IPS DF 6.9 (cell line): Measurements from ENCODE around the gene CCR4.
"Not testable (repeated sequence)": the region's sequence is repeated elsewhere in the genome, so short reads cannot be mapped to it uniquely, and the experiment has no call there.

ENCODE experiments used
- DNase-seq: peaks from one replicate; pipeline ENCODE4 v3.0.0-alpha.2; 2013; ENCODE audit warnings: low read depth, low spot score
- H3K27ac ChIP-seq: one replicate; pipeline ENCODE4 v1.5.1; 2013; ENCODE audit warnings: low read length, control low read depth
- H3K27me3 ChIP-seq: 2 replicates; pipeline ENCODE4 v1.6.1; 2013; ENCODE audit warnings: mild to moderate bottlenecking, low read length; ENCODE audit not compliant: control insufficient read depth, insufficient read depth
- H3K36me3 ChIP-seq: 2 replicates; pipeline ENCODE4 v1.6.1; 2013; ENCODE audit warnings: low read length; ENCODE audit not compliant: control insufficient read depth, insufficient read depth
- H3K4me1 ChIP-seq: 2 replicates; pipeline ENCODE4 v1.6.1; 2013; ENCODE audit warnings: low read length; ENCODE audit not compliant: control insufficient read depth, insufficient read depth
- H3K4me3 ChIP-seq: 2 replicates; pipeline ENCODE4 v1.5.1; 2013; ENCODE audit warnings: mild to moderate bottlenecking, low read length
- H3K9me3 ChIP-seq: 2 replicates; pipeline ENCODE4 v1.6.1; 2013; ENCODE audit warnings: low read length, inconsistent platforms; ENCODE audit not compliant: control insufficient read depth, insufficient read depth
- WGBS: extraction: QIAGEN DNeasy Blood & Tissue Kit; methylation state at CpG from one replicate; pipeline ENCODE4 v1.1.7; 2013; ENCODE audit warnings: mixed read lengths, missing lambda C conversion rate; ENCODE audit not compliant: insufficient read length, insufficient coverage; 5-methylcytosine and 5-hydroxymethylcytosine counted together

CCR4 gene

DNA sequence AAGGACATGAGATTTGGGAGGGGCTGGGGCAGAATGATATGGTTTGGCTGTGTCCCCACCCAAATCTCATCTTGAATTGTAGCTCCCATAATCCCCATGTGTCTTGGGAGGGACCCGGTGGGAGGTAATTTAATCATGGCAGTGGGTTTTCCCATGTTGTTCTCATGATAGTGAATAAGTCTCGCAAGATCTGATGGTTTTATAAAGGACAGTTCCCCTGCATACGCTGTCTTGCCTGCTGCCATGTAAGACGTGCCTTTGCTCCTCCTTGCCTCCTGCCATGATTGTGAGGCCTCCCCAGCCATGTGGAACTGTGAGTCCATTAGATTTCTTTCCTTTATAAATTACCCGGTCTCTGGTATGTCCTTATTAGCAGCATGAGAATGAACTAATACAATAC lies 15.2 kb downstream of the CCR4 start:
- not testable (repeated sequence) for H3K36me3 ChIP-seq

DNA sequence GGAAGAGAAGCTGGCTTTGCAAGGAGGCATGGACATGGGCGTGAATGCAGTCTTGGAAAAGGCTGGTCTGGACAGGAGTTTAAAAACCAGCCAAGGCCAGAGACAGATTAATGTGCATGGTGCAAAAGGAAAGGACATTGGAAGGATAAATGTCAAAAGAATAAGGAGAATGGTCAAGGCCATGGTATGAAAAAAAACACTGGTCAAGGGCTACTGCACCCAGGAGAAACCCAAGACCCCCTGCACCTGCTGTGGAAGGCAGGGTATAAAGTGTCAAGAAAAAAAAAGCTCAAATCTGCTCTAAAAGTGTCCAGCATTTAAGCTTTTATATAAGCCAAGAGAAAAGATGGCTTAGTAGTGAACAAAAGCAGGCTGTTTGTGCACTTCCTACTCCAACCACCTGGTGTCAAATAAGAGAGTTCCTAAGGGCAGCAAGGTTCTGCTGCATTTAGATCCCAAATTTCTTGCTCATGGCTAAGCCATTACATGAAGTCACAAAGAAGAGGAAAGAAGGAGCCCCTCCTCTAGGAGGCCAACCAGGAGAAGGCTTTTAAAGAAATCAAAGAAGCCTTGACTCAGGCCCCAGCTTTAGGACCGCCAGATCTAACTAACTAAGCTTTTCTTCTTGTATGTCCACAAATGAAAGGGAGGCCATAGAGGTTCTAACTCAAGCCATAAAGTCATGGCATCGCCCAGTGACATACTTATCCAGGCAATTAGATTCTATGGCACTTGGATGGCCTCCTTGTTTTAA lies 16.9 kb downstream of the CCR4 start:
- WGBS, result no CpG with 5 or more reads among the region's 3 CpGs
- Histone ChIP-seq H3K4me3 (no peak overlapping the region), H3K36me3 (no peaks in the 10 kb centered on the region), H3K9me3 (no peaks in the 10 kb centered on the region), H3K27ac (no peak overlapping the region), H3K4me1 (no peaks in the 10 kb centered on the region), H3K27me3 (no peaks in the 10 kb centered on the region)
- no peak for DNase-seq

More for the DNA sequence above, 15.2 kb downstream of the CCR4 start:
- not testable (repeated sequence) for H3K27ac ChIP-seq, H3K4me1 ChIP-seq, H3K27me3 ChIP-seq, DNase-seq, H3K9me3 ChIP-seq, H3K4me3 ChIP-seq
- WGBS, result no CpG with 5 or more reads among the region's 5 CpGs

DNA sequence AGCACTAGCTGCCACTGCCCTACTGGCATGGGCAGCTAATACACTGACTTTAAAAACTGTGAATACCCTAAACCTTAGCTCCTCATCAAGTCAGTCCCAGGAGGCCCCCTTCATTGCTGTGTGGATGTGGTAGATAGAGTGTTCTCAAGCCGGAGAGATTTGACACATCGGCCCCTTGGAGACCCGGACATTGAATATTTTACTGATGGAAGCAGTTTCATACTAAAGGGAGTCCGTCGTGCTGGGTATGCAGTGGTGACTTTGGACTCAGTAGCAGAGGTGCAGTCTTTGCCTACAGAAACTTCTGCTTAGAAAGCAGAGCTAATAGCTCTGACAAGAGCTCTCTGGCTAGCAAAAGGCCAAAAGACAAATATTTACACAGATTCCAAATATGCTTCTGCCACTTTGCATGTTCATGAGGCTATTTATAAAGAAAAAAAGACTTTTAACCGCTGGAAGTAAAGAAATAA lies 17.5 kb downstream of the CCR4 start:
- Histone ChIP-seq H3K4me1 (no peaks in the 10 kb centered on the region), H3K9me3 (no peaks in the 10 kb centered on the region), H3K27me3 (no peaks in the 10 kb centered on the region), H3K27ac (no peak overlapping the region), H3K36me3 (no peaks in the 10 kb centered on the region), H3K4me3 (no peak overlapping the region)
- no CpG with 5 or more reads among the region's 6 CpGs for WGBS
- DNase-seq, result no peak

DNA sequence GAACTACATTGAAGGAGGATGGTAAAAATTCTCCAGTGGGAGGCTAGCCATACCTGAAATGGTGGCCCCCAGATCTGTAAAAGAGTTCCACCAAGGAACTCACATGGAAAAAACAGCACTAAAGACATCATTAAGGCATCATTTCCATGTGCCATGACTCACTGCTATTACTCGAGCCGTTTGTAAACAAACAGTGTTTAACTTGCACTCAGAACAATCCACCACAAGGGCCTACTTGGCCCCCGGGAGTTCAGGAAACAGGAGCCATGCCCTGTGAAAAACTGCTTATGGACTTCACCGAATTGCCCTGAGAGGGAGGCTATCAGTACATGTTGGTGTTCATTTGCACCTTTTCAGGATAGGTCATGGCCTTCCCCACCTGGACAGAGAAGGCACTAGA lies 18.2 kb downstream of the CCR4 start:
- H3K36me3 ChIP-seq, result no peaks in the 10 kb centered on the region
- H3K9me3 ChIP-seq, result no peaks in the 10 kb centered on the region
- no peak for DNase-seq
- no peaks in the 10 kb centered on the region for H3K4me1 ChIP-seq
- H3K27ac ChIP-seq, result no peak overlapping the region
- WGBS, result no CpG with 5 or more reads among the region's 4 CpGs
- H3K27me3 ChIP-seq, result no peaks in the 10 kb centered on the region
- H3K4me3 ChIP-seq, result no peak overlapping the region

DNA sequence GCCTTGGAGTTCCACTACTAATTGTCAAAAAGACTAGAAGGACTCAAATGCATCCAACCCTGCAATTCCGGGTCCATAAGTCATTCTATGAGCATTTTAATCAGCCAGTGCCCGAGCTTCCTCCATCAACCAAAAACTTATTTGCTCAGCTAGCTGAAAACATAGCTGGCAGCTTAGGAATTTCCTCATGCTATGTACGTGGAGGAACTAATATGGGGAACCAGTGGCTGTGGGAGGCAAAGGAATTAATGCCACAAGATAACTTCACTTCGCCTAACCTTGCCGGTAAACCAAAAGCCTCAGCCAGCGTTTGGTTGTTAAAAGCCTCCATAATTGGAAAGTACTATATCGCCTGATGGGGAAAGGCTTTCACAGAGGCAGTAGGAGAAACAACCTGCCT lies 19.8 kb downstream of the CCR4 start:
- not testable (repeated sequence) for H3K27me3 ChIP-seq, DNase-seq, H3K27ac ChIP-seq, H3K36me3 ChIP-seq, H3K9me3 ChIP-seq, H3K4me3 ChIP-seq, H3K4me1 ChIP-seq
- no CpG with 5 or more reads among the region's 7 CpGs for WGBS

DNA sequence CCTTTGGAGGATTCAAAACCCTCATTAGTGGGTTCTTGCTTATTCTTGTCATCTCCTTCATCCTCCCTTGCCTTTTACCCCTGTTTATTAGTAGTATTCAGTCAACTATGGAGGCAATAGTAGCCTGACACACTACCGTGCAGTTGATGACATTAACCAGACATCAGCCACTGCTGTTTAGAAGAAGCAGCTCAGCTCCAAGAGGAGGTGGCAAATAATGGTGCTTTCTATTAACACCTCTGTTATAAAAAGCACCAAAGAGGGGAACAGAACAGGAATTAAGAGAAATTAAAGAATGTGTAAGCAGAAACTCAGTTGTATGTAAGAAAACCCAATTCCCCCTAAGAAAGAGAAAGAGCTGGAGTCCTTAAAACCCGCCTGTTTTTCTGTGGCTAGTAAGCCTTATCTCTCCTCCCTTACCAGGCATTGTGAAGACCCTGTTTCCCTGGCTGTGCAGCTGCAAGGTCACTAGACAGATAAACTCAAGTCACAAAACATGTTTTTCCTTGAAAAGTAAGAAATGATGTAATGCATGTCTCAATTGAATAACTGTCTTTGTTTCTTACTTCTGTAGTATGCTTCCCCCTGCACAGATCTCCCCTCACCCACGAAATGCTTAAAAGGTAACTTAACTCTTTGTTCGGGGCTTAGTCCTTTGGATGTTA lies 21.2 kb downstream of the CCR4 start:
- Histone ChIP-seq H3K4me3 (no peak overlapping the region), H3K27me3 (no peaks in the 10 kb centered on the region), H3K27ac (no peak overlapping the region), H3K9me3 (no peaks in the 10 kb centered on the region), H3K4me1 (no peaks in the 10 kb centered on the region), H3K36me3 (no peaks in the 10 kb centered on the region)
- no CpG with 5 or more reads among the region's 4 CpGs for WGBS
- DNase-seq, result no peak

DNA sequence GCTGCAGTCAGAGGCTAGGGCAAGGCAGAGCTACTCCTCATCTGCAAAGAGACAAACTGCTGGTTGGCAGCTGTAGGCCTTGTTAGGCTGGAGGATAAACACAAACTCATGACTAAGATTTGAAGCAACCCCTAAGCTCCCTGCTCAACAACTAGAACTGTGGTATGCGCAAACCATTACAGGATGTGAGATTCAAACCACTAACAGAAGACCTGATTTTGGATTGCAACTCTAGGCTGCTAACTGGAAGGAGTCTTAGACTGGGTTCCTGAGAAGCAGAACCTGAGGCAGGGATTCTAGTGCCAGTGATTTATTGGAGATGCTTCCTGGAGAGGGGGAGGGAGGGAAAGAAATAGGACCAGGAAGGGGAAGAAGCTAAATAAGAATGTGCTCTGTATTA lies 22.5 kb downstream of the CCR4 start:
- no CpG with 5 or more reads among the region's 1 CpG for WGBS
- Histone ChIP-seq H3K9me3 (no peaks in the 10 kb centered on the region), H3K4me3 (no peak overlapping the region), H3K4me1 (no peaks in the 10 kb centered on the region), H3K27ac (no peak overlapping the region), H3K27me3 (no peaks in the 10 kb centered on the region), H3K36me3 (no peaks in the 10 kb centered on the region)
- no peak for DNase-seq

DNA sequence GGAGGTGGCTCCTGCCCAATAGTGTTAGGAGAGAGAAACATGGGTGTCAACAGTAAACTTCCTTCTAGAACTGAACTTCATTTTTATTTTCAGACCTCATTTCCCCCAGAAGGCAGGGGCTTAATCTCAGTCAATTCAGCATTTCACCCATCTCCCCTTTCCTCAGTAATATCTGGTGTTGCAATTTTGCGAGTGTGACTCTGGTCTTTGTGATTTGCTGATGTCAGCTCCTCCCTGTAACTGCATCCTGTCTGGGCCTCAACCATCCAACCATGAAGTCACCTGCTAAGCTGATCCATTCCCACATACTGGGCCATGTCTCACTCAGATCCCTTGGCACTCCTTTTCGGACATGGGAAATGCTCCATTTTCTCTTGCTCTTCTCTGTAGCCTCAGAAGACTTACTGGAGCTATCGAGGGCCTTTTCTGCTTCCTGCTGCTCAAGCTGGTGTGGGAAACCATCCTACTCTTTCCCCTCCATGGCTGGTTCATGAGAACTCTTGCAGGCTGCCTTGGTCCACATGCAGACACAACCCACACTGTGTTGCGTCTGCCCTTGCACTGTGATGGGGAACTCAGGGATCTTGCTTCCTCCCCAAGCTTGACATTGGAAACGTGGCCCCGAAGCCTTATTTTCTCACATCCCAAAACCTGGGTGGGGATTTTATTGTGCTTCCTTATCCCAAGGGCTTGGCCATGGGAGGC lies 24.6 kb downstream of the CCR4 start:
- no peaks in the 10 kb centered on the region for H3K9me3 ChIP-seq
- H3K27me3 ChIP-seq, result no peaks in the 10 kb centered on the region
- H3K27ac ChIP-seq, result no peak overlapping the region
- no peaks in the 10 kb centered on the region for H3K36me3 ChIP-seq
- H3K4me1 ChIP-seq, result no peaks in the 10 kb centered on the region
- no peak for DNase-seq
- WGBS, result no CpG with 5 or more reads among the region's 6 CpGs
- no peak overlapping the region for H3K4me3 ChIP-seq

DNA sequence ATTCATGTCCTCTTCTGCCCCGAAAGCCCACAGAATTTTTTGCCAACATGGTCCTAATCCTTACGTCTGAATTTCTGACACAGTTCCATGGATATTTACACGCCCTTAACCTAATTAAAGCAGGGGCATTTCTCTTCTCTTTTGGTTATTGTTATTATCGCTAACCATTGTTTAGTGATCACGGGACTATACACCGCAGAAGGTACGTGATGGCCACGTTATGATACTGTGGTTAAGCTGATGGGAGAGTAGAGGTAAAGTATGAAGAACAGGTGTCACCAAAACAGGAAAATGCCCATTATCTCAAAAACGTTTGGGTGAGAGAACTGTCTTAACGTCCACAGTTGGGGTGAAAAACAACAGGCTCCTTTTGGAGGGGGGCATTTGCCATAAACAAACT lies 26.4 kb downstream of the CCR4 start:
- no peaks in the 10 kb centered on the region for H3K9me3 ChIP-seq
- no peak overlapping the region for H3K4me3 ChIP-seq
- WGBS, result no CpG with 5 or more reads among the region's 10 CpGs
- no peaks in the 10 kb centered on the region for H3K36me3 ChIP-seq
- H3K4me1 ChIP-seq, result no peaks in the 10 kb centered on the region
- no peak for DNase-seq
- no peak overlapping the region for H3K27ac ChIP-seq
- H3K27me3 ChIP-seq, result no peaks in the 10 kb centered on the region

DNA sequence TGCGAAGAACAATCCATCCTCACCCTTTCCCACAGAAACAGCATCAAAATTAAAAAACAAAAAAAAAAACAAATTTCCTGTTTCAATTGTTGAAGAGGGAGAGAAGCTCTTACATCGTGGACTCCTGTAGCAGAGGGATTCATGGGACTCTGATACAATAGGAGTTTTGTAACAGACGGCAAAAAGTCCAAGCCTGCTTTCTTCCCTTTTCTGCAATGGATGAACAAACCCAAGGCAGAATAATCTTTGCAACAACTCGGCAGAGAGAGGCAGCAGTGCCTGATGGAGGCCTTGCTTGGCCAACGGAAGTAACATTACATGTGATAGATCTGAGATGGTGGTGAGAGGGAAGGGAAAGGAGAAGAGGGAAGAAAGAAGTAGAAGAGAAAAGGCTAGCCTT lies 26.9 kb downstream of the CCR4 start:
- no peaks in the 10 kb centered on the region for H3K4me1 ChIP-seq
- no peak overlapping the region for H3K27ac ChIP-seq
- DNase-seq, result no peak
- WGBS, result no CpG with 5 or more reads among the region's 5 CpGs
- no peaks in the 10 kb centered on the region for H3K27me3 ChIP-seq
- no peaks in the 10 kb centered on the region for H3K36me3 ChIP-seq
- H3K4me3 ChIP-seq, result no peak overlapping the region
- no peaks in the 10 kb centered on the region for H3K9me3 ChIP-seq
